ENCODE results near the gene VCAN. TPM values are rescaled to one million over a fixed set of nuclear protein-coding genes. Genes with fewer than 3 reads are reported as not detected.

The VCAN gene
- total RNA-seq, 6 experiments from 2014 or later: 3.8 to 13.8 (median 6.0) TPM

DNA sequence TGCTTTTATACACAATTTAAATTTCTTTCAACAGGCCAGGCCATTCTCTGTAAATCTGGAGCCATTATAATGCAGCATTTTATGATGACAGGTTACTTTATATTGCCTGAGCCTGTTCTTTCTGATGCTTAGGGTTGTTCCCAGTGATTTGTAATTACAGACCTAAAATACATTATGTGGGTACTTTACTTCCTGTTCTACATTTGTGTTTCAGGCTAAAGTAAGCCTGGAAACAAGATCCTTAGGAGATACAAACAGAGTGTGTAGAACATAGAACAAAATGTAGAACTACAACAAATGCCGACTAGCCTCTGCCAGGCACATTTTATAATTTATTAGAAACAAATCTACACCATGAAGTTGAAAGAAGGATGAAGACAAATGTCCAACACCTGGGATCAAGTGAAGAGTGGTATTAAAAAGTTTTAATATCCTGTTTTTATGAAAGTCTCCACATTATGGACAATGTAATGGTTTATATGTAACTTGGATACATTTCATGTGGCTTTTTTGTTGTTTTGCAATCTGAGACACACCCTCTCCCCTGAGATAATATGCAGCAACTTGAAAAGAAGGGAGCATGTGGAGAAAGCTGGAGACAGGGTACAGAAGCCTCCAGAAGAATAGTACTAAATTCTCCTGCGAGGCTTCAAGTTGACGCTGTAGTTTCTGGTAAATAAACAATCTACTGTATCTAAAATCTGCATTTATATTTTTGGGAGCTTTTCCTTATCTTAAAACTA, 46.9 kb downstream of the VCAN start:
- DNase-seq: no peak
- H3K4me1 ChIP-seq: no peaks in the 10 kb centered on the region
- 85% methylated on average over 3 of the region's 3 CpGs for WGBS (ENCODE audit: insufficient coverage, low coverage, low lambda C conversion rate, missing lambda C conversion rate)
- no peak overlapping the region for H3K27ac ChIP-seq
- TF ChIP-seq, protein P1, sequence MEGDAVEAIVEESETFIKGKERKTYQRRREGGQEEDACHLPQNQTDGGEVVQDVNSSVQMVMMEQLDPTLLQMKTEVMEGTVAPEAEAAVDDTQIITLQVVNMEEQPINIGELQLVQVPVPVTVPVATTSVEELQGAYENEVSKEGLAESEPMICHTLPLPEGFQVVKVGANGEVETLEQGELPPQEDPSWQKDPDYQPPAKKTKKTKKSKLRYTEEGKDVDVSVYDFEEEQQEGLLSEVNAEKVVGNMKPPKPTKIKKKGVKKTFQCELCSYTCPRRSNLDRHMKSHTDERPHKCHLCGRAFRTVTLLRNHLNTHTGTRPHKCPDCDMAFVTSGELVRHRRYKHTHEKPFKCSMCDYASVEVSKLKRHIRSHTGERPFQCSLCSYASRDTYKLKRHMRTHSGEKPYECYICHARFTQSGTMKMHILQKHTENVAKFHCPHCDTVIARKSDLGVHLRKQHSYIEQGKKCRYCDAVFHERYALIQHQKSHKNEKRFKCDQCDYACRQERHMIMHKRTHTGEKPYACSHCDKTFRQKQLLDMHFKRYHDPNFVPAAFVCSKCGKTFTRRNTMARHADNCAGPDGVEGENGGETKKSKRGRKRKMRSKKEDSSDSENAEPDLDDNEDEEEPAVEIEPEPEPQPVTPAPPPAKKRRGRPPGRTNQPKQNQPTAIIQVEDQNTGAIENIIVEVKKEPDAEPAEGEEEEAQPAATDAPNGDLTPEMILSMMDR (IDR thresholded peaks at IDR 0.05): no peak
- no peak for TF ChIP-seq POLR2A (IDR thresholded peaks at IDR 0.05)
- no peaks in the 10 kb centered on the region for H3K9me3 ChIP-seq
- no peaks in the 10 kb centered on the region for H3K36me3 ChIP-seq
- intact Hi-C loops (cut with DNase I): no loop called here
- no peak overlapping the region for H3K4me3 ChIP-seq
- ATAC-seq: no peak
- no peaks in the 10 kb centered on the region for H3K27me3 ChIP-seq

- H3K36me3 ChIP-seq: no peaks in the 10 kb centered on the region
- intact Hi-C loops (cut with DNase I): no loop called here
- no peaks in the 10 kb centered on the region for H3K4me1 ChIP-seq
- no peak overlapping the region for H3K4me3 ChIP-seq
- no peak for ATAC-seq
- no peak overlapping the region for H3K27ac ChIP-seq
- no peaks in the 10 kb centered on the region for H3K27me3 ChIP-seq
- H3K9me3 ChIP-seq: no peaks in the 10 kb centered on the region
- no peak for DNase-seq
- TF ChIP-seq, protein P1 (IDR thresholded peaks at IDR 0.05): no peak
- TF ChIP-seq POLR2A (IDR thresholded peaks at IDR 0.05): no peak
- 55% methylated on average over 2 of the region's 2 CpGs for WGBS (ENCODE audit: insufficient coverage, low coverage, low lambda C conversion rate, missing lambda C conversion rate)
Observed at GRCh38 chr5:83522446-83522845, 50.9 kb downstream of the VCAN start.

DNA sequence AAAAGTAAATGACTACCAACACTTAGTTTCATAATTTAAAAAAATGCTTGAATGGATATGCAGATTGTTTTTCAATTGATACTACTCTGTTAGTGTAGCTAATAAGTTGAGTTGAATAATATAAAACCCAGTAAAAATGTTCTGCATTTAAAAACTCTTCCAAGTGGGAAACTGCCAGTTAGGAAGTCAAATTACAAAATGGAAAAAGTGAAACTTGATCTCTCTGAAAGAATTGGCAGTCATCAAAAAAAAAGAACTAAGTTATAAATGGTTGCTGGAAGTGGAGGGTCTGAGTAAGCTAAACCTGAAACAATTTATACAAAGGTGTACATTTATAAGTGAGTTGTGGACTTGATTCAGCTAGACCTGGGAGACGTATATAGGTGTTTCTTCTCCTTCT, 52.4 kb downstream of the VCAN start:
- H3K9me3 ChIP-seq: no peaks in the 10 kb centered on the region
- H3K27ac ChIP-seq: no peak overlapping the region
- ATAC-seq (no peak), DNase-seq (no peak)
- no peak for TF ChIP-seq POLR2A (IDR thresholded peaks at IDR 0.05)
- TF ChIP-seq, protein P1 (IDR thresholded peaks at IDR 0.05): no peak
- WGBS (ENCODE audit: insufficient coverage, low coverage, low lambda C conversion rate, missing lambda C conversion rate): 75% methylated on average over 1 of the region's 1 CpG
- no peaks in the 10 kb centered on the region for H3K27me3 ChIP-seq
- no peaks in the 10 kb centered on the region for H3K4me1 ChIP-seq
- no peak overlapping the region for H3K4me3 ChIP-seq
- intact Hi-C loops (cut with DNase I): no loop called here
- no peaks in the 10 kb centered on the region for H3K36me3 ChIP-seq

- DNase-seq (no peak), ATAC-seq (no peak)
- no peaks in the 10 kb centered on the region for H3K9me3 ChIP-seq
- H3K4me1 ChIP-seq: no peaks in the 10 kb centered on the region
- H3K27ac ChIP-seq: no peak overlapping the region
- TF ChIP-seq, protein P1 (IDR thresholded peaks at IDR 0.05): no peak
- no peak for TF ChIP-seq POLR2A (IDR thresholded peaks at IDR 0.05)
- WGBS (ENCODE audit: insufficient coverage, low coverage, low lambda C conversion rate, missing lambda C conversion rate): 82% methylated on average over 2 of the region's 2 CpGs
- H3K4me3 ChIP-seq: no peak overlapping the region
- no peaks in the 10 kb centered on the region for H3K36me3 ChIP-seq
- H3K27me3 ChIP-seq: no peaks in the 10 kb centered on the region
- intact Hi-C loops (cut with DNase I): no loop called here
Observed at GRCh38 chr5:83524345-83524744, 52.8 kb downstream of the VCAN start.
